HepG2 (cell line): Measurements from ENCODE around the gene CCDC148. TPM values are rescaled to one million over a fixed set of nuclear protein-coding genes. Genes with fewer than 3 reads are reported as not detected.

Source experiments
- ATAC-seq: fragments of 200-7000 bp; cut with Tn5 transposase; 3 replicates; pipeline ENCODE4 v1.9.1; 2020; ENCODE audit warnings: mild to moderate bottlenecking, moderate library complexity
- BruUV-seq: library from RNA; stranded (reverse); fragments of 400-500 nt; replicated peaks from 2 replicates; lab custom pipeline; 2021; lab: Mats Ljungman, UMichigan
- CTCF ChIA-PET: fragments of 300-600 bp; formaldehyde crosslinking; extraction: SDS; loops from one replicate; lab custom pipeline; 2021; ENCODE audit warnings: low total read pairs, inconsistent platforms, low intra/inter-chr PET ratio; lab: Yijun Ruan, JAX
- POLR2A ChIA-PET: fragments of 350-600 bp; sonication (Branson Sonifier 250); formaldehyde crosslinking; loops from one replicate; lab custom pipeline; 2020; ENCODE audit warnings: antibody characterized with exemption, inconsistent platforms; lab: Yijun Ruan, JAX
- DNase-seq: peaks from one replicate; pipeline ENCODE4 v3.0.0-alpha.2; 2015; ENCODE audit warnings: low spot score
- FAIRE-seq: peaks from 3 replicates; lab custom pipeline; 2011; peaks lifted over from hg19 to GRCh38; lab: Jason Lieb, UNC
- H2AFZ ChIP-seq: one replicate; pipeline ENCODE4 v1.6.1; 2011; ENCODE audit warnings: low read length, inconsistent platforms
- H3K27ac ChIP-seq: fragments of 300-600 bp; 3 replicates; pipeline ENCODE4 v1.8.0; 2011; ENCODE audit warnings: mixed run types, mild to moderate bottlenecking, mixed read lengths, low read length, inconsistent platforms; ENCODE audit not compliant: insufficient read depth; ENCODE audit errors: extremely low read length
- H3K27me3 ChIP-seq, 2 experiments: fragments of 200-600 bp in 1 of 2; 2 replicates in 1 of 2; 3 replicates in 1 of 2; pipeline versions ENCODE4 v1.6.0 to v1.8.0; 2011; ENCODE audit warnings: low read length in 2 of 2, mild to moderate bottlenecking in 2 of 2, moderate library complexity in 2 of 2, inconsistent platforms in 1 of 2; ENCODE audit not compliant: insufficient read depth in 2 of 2, control insufficient read depth in 1 of 2
- H3K36me3 ChIP-seq, 2 experiments: fragments of 200-600 bp in 1 of 2; replicated peaks in 1 of 2; 2 replicates in 1 of 2; 3 replicates in 1 of 2; pipeline versions ENCODE4 v1.5.1 to v1.8.0; 2011; ENCODE audit warnings: low read length in 2 of 2, inconsistent platforms in 1 of 2; ENCODE audit not compliant: insufficient read depth in 2 of 2, control insufficient read depth in 1 of 2
- H3K4me1 ChIP-seq: 2 replicates; pipeline ENCODE4 v1.5.1; 2012; ENCODE audit warnings: low read length, inconsistent platforms; ENCODE audit not compliant: insufficient read depth
- H3K4me2 ChIP-seq: 2 replicates; pipeline ENCODE4 v1.6.0; 2011; ENCODE audit warnings: low read depth, low read length, inconsistent platforms
- H3K4me3 ChIP-seq, 3 experiments: fragments of 200-600 bp in 1 of 3; sonication (generic), shearing (Covaris generic) in 1 of 3; replicated peaks in 1 of 3; 2 replicates each; pipeline ENCODE4 v1.5.1; 2011 to 2016; ENCODE audit warnings: low read length in 3 of 3, inconsistent platforms in 2 of 3, low read depth in 2 of 3, mild to moderate bottlenecking in 2 of 3, control low read depth in 1 of 3, mixed read lengths in 1 of 3; ENCODE audit not compliant: insufficient read depth in 1 of 3
- H3K79me2 ChIP-seq: one replicate; pipeline ENCODE4 v1.6.1; 2011; ENCODE audit warnings: low read length, inconsistent platforms; ENCODE audit not compliant: insufficient read depth
- H3K9ac ChIP-seq: 2 replicates; pipeline ENCODE4 v1.6.0; 2011; ENCODE audit warnings: mild to moderate bottlenecking, low read depth, low read length, inconsistent platforms; ENCODE audit not compliant: insufficient read depth
- H3K9me3 ChIP-seq: 2 replicates; pipeline ENCODE4 v1.5.1; 2012; ENCODE audit warnings: mild to moderate bottlenecking, low read length
- H4K20me1 ChIP-seq: 2 replicates; pipeline ENCODE4 v1.6.0; 2011; ENCODE audit warnings: inconsistent platforms, mild to moderate bottlenecking, low read length, moderate library complexity; ENCODE audit not compliant: insufficient read depth
- HDAC1 ChIP-seq: sonication (generic); formaldehyde crosslinking; IDR thresholded peaks from 2 replicates; pipeline ENCODE4 v1.5.1; 2020; ENCODE audit warnings: mild to moderate bottlenecking, missing genetic modification reagents
- NPAS2 ChIP-seq: sonication (generic); formaldehyde crosslinking; IDR thresholded peaks from 2 replicates; pipeline ENCODE4 v1.8.0; 2022; ENCODE audit warnings: mild to moderate bottlenecking, missing genetic modification reagents, borderline replicate concordance
- PAX8 ChIP-seq: sonication (generic); formaldehyde crosslinking; IDR thresholded peaks from 2 replicates; pipeline ENCODE4 v1.8.0; 2022; ENCODE audit warnings: mild to moderate bottlenecking, missing genetic modification reagents, borderline replicate concordance
- RCOR2 ChIP-seq: IDR thresholded peaks from 2 replicates; pipeline ENCODE4 v1.6.1; 2016; ENCODE audit warnings: missing biosample characterization, missing genetic modification reagents
- SCMH1 ChIP-seq: sonication (generic); formaldehyde crosslinking; IDR thresholded peaks from 2 replicates; pipeline ENCODE4 v1.9.0; 2021; ENCODE audit warnings: missing genetic modification reagents, mild to moderate bottlenecking, borderline replicate concordance
- SMARCC2 ChIP-seq: fragments of 450-650 bp; IDR thresholded peaks from 2 replicates; pipeline ENCODE4 v1.6.1; 2017; ENCODE audit warnings: antibody characterized with exemption, mild to moderate bottlenecking
- TARDBP ChIP-seq: sonication (generic); formaldehyde crosslinking; IDR thresholded peaks from 2 replicates; pipeline ENCODE4 v1.8.0; 2022; ENCODE audit warnings: mild to moderate bottlenecking, missing genetic modification reagents
- ZNF138 ChIP-seq: sonication (generic); formaldehyde crosslinking; IDR thresholded peaks from 2 replicates; pipeline ENCODE4 v1.5.0; 2020; ENCODE audit warnings: mild to moderate bottlenecking, low read depth, missing genetic modification reagents
- ZNF530 ChIP-seq: sonication (generic); formaldehyde crosslinking; IDR thresholded peaks from 2 replicates; pipeline ENCODE4 v1.5.0; 2020; ENCODE audit warnings: low read depth, mild to moderate bottlenecking, missing genetic modification reagents
- ZNF614 ChIP-seq: IDR thresholded peaks from 2 replicates; pipeline ENCODE4 v1.6.1; 2018; ENCODE audit warnings: missing biosample characterization, missing genetic modification reagents, inconsistent platforms, borderline replicate concordance
- ZNF747 ChIP-seq: sonication (generic); formaldehyde crosslinking; IDR thresholded peaks from 2 replicates; pipeline ENCODE4 v1.8.1; 2023; ENCODE audit warnings: missing genetic modification reagents, mild to moderate bottlenecking, borderline replicate concordance
- ZNF891 ChIP-seq: sonication (generic); formaldehyde crosslinking; IDR thresholded peaks from 2 replicates; pipeline ENCODE4 v1.5.0; 2020; ENCODE audit warnings: mild to moderate bottlenecking, missing genetic modification reagents
- WGBS: methylation state at CpG from one replicate; pipeline ENCODE4 v1.1.6; 2017; ENCODE audit warnings: low lambda C conversion rate; 5-methylcytosine and 5-hydroxymethylcytosine counted together
- in situ Hi-C: cut with HindIII; loops from 2 replicates; pipeline ENCODE4 v1.10.0; 2017; ENCODE audit warnings: low pct_unique_long_range_greater_than_20kb; ENCODE audit not compliant: extremely low pct_ligation_motif_present
- intact Hi-C: fragments of 100-400 bp; cut with micrococcal nuclease; formaldehyde crosslinking; loops from one replicate; pipeline ENCODE4 v1.10.0; 2022; ENCODE audit not compliant: unreplicated experiment
- polyA plus RNA-seq, 8 experiments: library from polyadenylated mRNA; depleted of rRNA in 3 of 8; stranded (reverse) in 7 of 8; unstranded in 1 of 8; fragments of >200 nt; fragmentation: Illumina TruSeq in 4 of 8; extraction: Trizol in 4 of 8; gene quantifications; 2 replicates each; pipeline versions ENCODE4 v1.2.1 to v1.2.3, GENCODE V29; 2011 to 2016; ENCODE audit warnings: low read depth in 4 of 8, missing spikeins in 1 of 8, mixed read lengths in 1 of 8; ENCODE audit not compliant: insufficient read depth in 1 of 8
- total RNA-seq, 5 experiments: library from RNA; depleted of rRNA; stranded (reverse); fragments of >200 nt; fragmentation: Illumina TruSeq; extraction: Trizol; gene quantifications; 2 replicates each; pipeline ENCODE4 v1.2.3, GENCODE V29; 2016; ENCODE audit warnings: low read depth in 1 of 5

The CCDC148 gene
- total and polyA plus RNA-seq, 2 of the 13 experiments (the other 11 are each of a cell fraction or from before 2014, with no cell fraction given), result 0.30 to 0.49 TPM

- TF ChIP-seq TARDBP (CRISPR knock-in tag) (no peak), HDAC1 (CRISPR knock-in tag) (no peak), ZNF891 (CRISPR knock-in tag) (no peak)
- TF ChIP-seq, all 625 proteins: peak for 0
Observed at GRCh38 chr2:158411748-158412147, 44.8 kb downstream of the CCDC148 start (continued).

GRCh38 chr2:158410132-158410531, 46.4 kb downstream of the CCDC148 start:
- 51% methylated on average over 1 of the region's 1 CpG for WGBS
- TF ChIP-seq ZNF747 (CRISPR knock-in tag) (no peak), PAX8 (no peak), SMARCC2 (no peak), ZNF530 (no peak), ZNF614 (CRISPR knock-in tag) (no peak), NPAS2 (CRISPR knock-in tag) (no peak), ZNF138 (CRISPR knock-in tag) (no peak), RCOR2 (CRISPR knock-in tag) (no peak), SCMH1 (CRISPR knock-in tag) (no peak)
- TF ChIP-seq, all 625 proteins: peak for 0
- FAIRE-seq, result no peak
- H3K27me3 ChIP-seq, result no peaks in the 10 kb centered on the region
- no peak for ATAC-seq
- CTCF ChIA-PET, result no interaction called here
- H3K4me3 ChIP-seq, result no peak overlapping the region
- H4K20me1 ChIP-seq, result no peaks in the 10 kb centered on the region
- H3K9ac ChIP-seq, result no peak overlapping the region
- intact Hi-C loops, result no loop called here
- no peak for DNase-seq
- no peaks in the 10 kb centered on the region for H3K79me2 ChIP-seq
- no peaks in the 10 kb centered on the region for H3K9me3 ChIP-seq
- POLR2A ChIA-PET, result no interaction called here
- H3K4me2 ChIP-seq, result no peak overlapping the region
- H3K4me1 ChIP-seq, result no peaks in the 10 kb centered on the region
- no peaks in the 10 kb centered on the region for H3K36me3 ChIP-seq
- no peak overlapping the region for H2AFZ ChIP-seq
- no TSS peak for BruUV-seq
- in situ Hi-C loops, result no loop called here
- H3K27ac ChIP-seq, result no peak overlapping the region
